ENCODE results near the gene F13A1. TPM values are rescaled to one million over a fixed set of nuclear protein-coding genes. Genes with fewer than 3 reads are reported as not detected.

Gene F13A1
- total RNA-seq, 2 donors from 2014 or later: 3.5 to 24.5 TPM

GRCh38 chr6:6121943-6122342, 198.5 kb downstream of the F13A1 start:
- intact Hi-C loops (cut with DNase I): no loop called here
- Histone ChIP-seq H3K4me1 (replicated peaks) (no peaks in the 10 kb centered on the region), H3K27ac (no peak overlapping the region), H3K27me3 (replicated peaks; ENCODE audit: insufficient read depth) (no peaks in the 10 kb centered on the region), H3K36me3 (no peaks in the 10 kb centered on the region), H3K4me3 (no peak overlapping the region), H3K9me3 (no peaks in the 10 kb centered on the region)
- DNase-seq (ENCODE audit: low spot score): no peak
- TF ChIP-seq POLR2A (IDR thresholded peaks at IDR 0.05): no peak
- 100% methylated on average over 1 of the region's 1 CpG for WGBS

GRCh38 chr6:6105472-6106036, 214.9 kb downstream of the F13A1 start:
- intact Hi-C loops (cut with DNase I): no loop called here
- DNase-seq (ENCODE audit: low spot score): no peak
- H3K9me3 ChIP-seq: no peaks in the 10 kb centered on the region
- no peaks in the 10 kb centered on the region for H3K4me1 ChIP-seq (replicated peaks)
- H3K27me3 ChIP-seq (replicated peaks; ENCODE audit: insufficient read depth): peaks cover 3% of the 10 kb centered on the region
- TF ChIP-seq POLR2A (IDR thresholded peaks at IDR 0.05) (no peak), CTCF (IDR thresholded peaks at IDR 0.05) (no peak), POLR2AphosphoS5 (IDR thresholded peaks at IDR 0.05) (no peak)
- no peak overlapping the region for H3K4me3 ChIP-seq
- H3K27ac ChIP-seq: no peak overlapping the region
- H3K36me3 ChIP-seq: no peaks in the 10 kb centered on the region

Small RNA genes within 50 kb of the gene (microRNA-seq; reads per million reads assigned to microRNA genes)
- gene MIR5683 (not detected), gene MIR7853 (not detected)

Small RNA genes within 50 kb of the gene (small RNA-seq; reads per million reads assigned to genes)
- 0 to 0.30 reads per million in 2 donors for gene MIR7853
